GM12872 (cell line): ENCODE measurements around the gene ATXN7L3B.

Experiments
- CTCF ChIP-seq: IDR thresholded peaks from 3 replicates; pipeline ENCODE4 v1.5.1; 2011; ENCODE audit warnings: low read depth, mild to moderate bottlenecking, low read length, moderate library complexity; ENCODE audit not compliant: insufficient read depth

ATXN7L3B gene

GRCh38 chr12:74538491-74539258 is 1.0 kb downstream of the ATXN7L3B start:
- TF ChIP-seq CTCF = no peak

GRCh38 chr12:74539261-74539660 is 1.6 kb downstream of the ATXN7L3B start:
- no peak for TF ChIP-seq CTCF

- TF ChIP-seq CTCF = no peak
Observed at GRCh38 chr12:74539765-74540526, 2.3 kb downstream of the ATXN7L3B start.

GRCh38 chr12:74541074-74541473 is 3.4 kb downstream of the ATXN7L3B start:
- TF ChIP-seq CTCF = no peak

- TF ChIP-seq CTCF = no peak
Observed at GRCh38 chr12:74547249-74547648, 9.6 kb downstream of the ATXN7L3B start.

- no peak for TF ChIP-seq CTCF
Observed at GRCh38 chr12:74551291-74551690, 13.7 kb downstream of the ATXN7L3B start.

GRCh38 chr12:74552201-74552600 is 14.6 kb downstream of the ATXN7L3B start:
- no peak; the same call in 2 of the 3 replicates for TF ChIP-seq CTCF
